NK-92 (cell line): ENCODE measurements around the gene SND1.
"Not testable (repeated sequence)": the region's sequence is repeated elsewhere in the genome, so short reads cannot be mapped to it uniquely, and the experiment has no call there.

Source experiments
- DNase-seq: peaks from one replicate; lab custom pipeline; 2025; ENCODE audit not compliant: unreplicated experiment; lab: John Stamatoyannopoulos, UW

Gene SND1

GRCh38 chr7:127949769-127950222, 297.8 kb downstream of the SND1 start:
- no peak for DNase-seq

GRCh38 chr7:127950233-127950935, 298.4 kb downstream of the SND1 start:
- DNase-seq: no peak

- no peak for DNase-seq
Observed at GRCh38 chr7:127953423-127954356, 301.7 kb downstream of the SND1 start.

- DNase-seq: no peak
Observed at GRCh38 chr7:127954357-127954748, 302.4 kb downstream of the SND1 start.

GRCh38 chr7:127955051-127955531, 303.1 kb downstream of the SND1 start:
- no peak for DNase-seq

GRCh38 chr7:127957886-127958285, 305.9 kb downstream of the SND1 start:
- no peak for DNase-seq

GRCh38 chr7:127959770-127960169, 307.8 kb downstream of the SND1 start:
- no peak for DNase-seq

GRCh38 chr7:127961786-127962453, 309.9 kb downstream of the SND1 start:
- DNase-seq: no peak

GRCh38 chr7:127962589-127963361, 310.8 kb downstream of the SND1 start:
- DNase-seq: no peak

- not testable (repeated sequence) for DNase-seq
Observed at GRCh38 chr7:127963850-127964249, 311.9 kb downstream of the SND1 start.

GRCh38 chr7:127967281-127967680, 315.3 kb downstream of the SND1 start:
- no peak for DNase-seq

GRCh38 chr7:127968547-127968946, 316.6 kb downstream of the SND1 start:
- no peak for DNase-seq

- DNase-seq: no peak
Observed at GRCh38 chr7:127973832-127974231, 321.8 kb downstream of the SND1 start.

- DNase-seq: no peak
Observed at GRCh38 chr7:127974446-127975035, 322.5 kb downstream of the SND1 start.

GRCh38 chr7:127976056-127976737, 324.2 kb downstream of the SND1 start:
- DNase-seq: no peak

GRCh38 chr7:127976738-127977120, 324.7 kb downstream of the SND1 start:
- no peak for DNase-seq

GRCh38 chr7:127978421-127978820, 326.4 kb downstream of the SND1 start:
- no peak for DNase-seq

GRCh38 chr7:127979113-127979727, 327.2 kb downstream of the SND1 start:
- no peak for DNase-seq

GRCh38 chr7:127979728-127980126, 327.7 kb downstream of the SND1 start:
- DNase-seq: no peak
